CD4-positive, alpha-beta memory T cell (primary cell): ENCODE data around the gene KRT6B. TPM values are rescaled to one million over a fixed set of nuclear protein-coding genes. Genes with fewer than 3 reads are reported as not detected.

Experiments used
- CTCF ChIA-PET: fragments of 350-600 bp; sonication (Branson Sonifier 250); formaldehyde crosslinking; loops from one replicate; lab custom pipeline; 2021; ENCODE audit warnings: inconsistent platforms; ENCODE audit not compliant: partially characterized antibody; lab: Charles Lee
- POLR2A ChIA-PET: fragments of 350-600 bp; sonication (Branson Sonifier 250); formaldehyde crosslinking; loops from one replicate; lab custom pipeline; 2021; ENCODE audit not compliant: partially characterized antibody; lab: Charles Lee
- DNase-seq, 5 donors: peaks; one replicate each; pipeline versions ENCODE4 v3.0.0 to v3.0.0-alpha.2; 2020 to 2022; ENCODE audit warnings: mixed read lengths in 1 of 5
- H3K27ac ChIP-seq: one replicate; pipeline ENCODE4 v1.7.0; 2013; ENCODE audit warnings: low read depth, low read length
- H3K27me3 ChIP-seq: 2 replicates; pipeline ENCODE4 v1.7.0; 2013; ENCODE audit warnings: mild to moderate bottlenecking, low read length, moderate library complexity; ENCODE audit not compliant: insufficient read depth
- H3K36me3 ChIP-seq: 2 replicates; pipeline ENCODE4 v1.7.0; 2013; ENCODE audit warnings: mild to moderate bottlenecking, low read length, moderate library complexity; ENCODE audit not compliant: insufficient read depth
- H3K4me1 ChIP-seq: 2 replicates; pipeline ENCODE4 v1.7.0; 2013; ENCODE audit warnings: mild to moderate bottlenecking, low read length, moderate library complexity; ENCODE audit not compliant: insufficient read depth
- H3K4me3 ChIP-seq, 2 donors: one replicate each; pipeline ENCODE4 v1.7.0; 2013; ENCODE audit warnings: low read length in 2 of 2, mild to moderate bottlenecking in 1 of 2
- H3K9me3 ChIP-seq, 2 donors: one replicate each; pipeline ENCODE4 v1.7.0; 2013; ENCODE audit warnings: low read length in 2 of 2, control low read depth in 1 of 2; ENCODE audit not compliant: control insufficient read depth in 1 of 2
- H3K27ac Mint-ChIP-seq, 7 donors: one replicate each; pipeline ENCODE4 v1.8.0; 2020 to 2021; ENCODE audit warnings: mixed read lengths in 7 of 7, mild to moderate bottlenecking in 6 of 7, inconsistent platforms in 3 of 7, moderate library complexity in 3 of 7
- H3K27me3 Mint-ChIP-seq, 2 donors: one replicate each; pipeline ENCODE4 v1.8.0; 2020 to 2021; ENCODE audit warnings: mixed read lengths in 2 of 2
- H3K36me3 Mint-ChIP-seq, 2 donors: one replicate each; pipeline ENCODE4 v1.8.0; 2020 to 2021; ENCODE audit warnings: mixed read lengths in 2 of 2, inconsistent platforms in 1 of 2, mild to moderate bottlenecking in 1 of 2
- H3K4me1 Mint-ChIP-seq, 4 donors: one replicate each; pipeline ENCODE4 v1.8.0; 2020 to 2021; ENCODE audit warnings: mixed read lengths in 4 of 4, mild to moderate bottlenecking in 1 of 4
- H3K4me3 Mint-ChIP-seq, 8 donors: one replicate each; pipeline ENCODE4 v1.8.0; 2020 to 2021; ENCODE audit warnings: mixed read lengths in 8 of 8, mild to moderate bottlenecking in 7 of 8, moderate library complexity in 6 of 8, inconsistent platforms in 3 of 8
- H3K9me3 Mint-ChIP-seq, 8 donors: one replicate each; pipeline ENCODE4 v1.8.0; 2020 to 2021; ENCODE audit warnings: mixed read lengths in 8 of 8, mild to moderate bottlenecking in 5 of 8, inconsistent platforms in 3 of 8, moderate library complexity in 1 of 8
- intact Hi-C: fragments of 100-400 bp; cut with micrococcal nuclease; formaldehyde crosslinking; loops from one replicate; pipeline ENCODE4 v1.15.1; 2023
- polyA plus RNA-seq, 2 donors: library from polyadenylated mRNA; unstranded; fragments of 300-500 nt; fragmentation: Illumina TruSeq; gene quantifications; one replicate each; pipeline ENCODE4 v1.2.3, GENCODE V29; 2021
- total RNA-seq, 2 experiments: library from RNA; stranded (reverse); gene quantifications; one replicate each; pipeline ENCODE4 v1.2.3, GENCODE V29; 2021

KRT6B gene
- total and polyA plus RNA-seq, 4 experiments from 2014 or later: not detected

DNA sequence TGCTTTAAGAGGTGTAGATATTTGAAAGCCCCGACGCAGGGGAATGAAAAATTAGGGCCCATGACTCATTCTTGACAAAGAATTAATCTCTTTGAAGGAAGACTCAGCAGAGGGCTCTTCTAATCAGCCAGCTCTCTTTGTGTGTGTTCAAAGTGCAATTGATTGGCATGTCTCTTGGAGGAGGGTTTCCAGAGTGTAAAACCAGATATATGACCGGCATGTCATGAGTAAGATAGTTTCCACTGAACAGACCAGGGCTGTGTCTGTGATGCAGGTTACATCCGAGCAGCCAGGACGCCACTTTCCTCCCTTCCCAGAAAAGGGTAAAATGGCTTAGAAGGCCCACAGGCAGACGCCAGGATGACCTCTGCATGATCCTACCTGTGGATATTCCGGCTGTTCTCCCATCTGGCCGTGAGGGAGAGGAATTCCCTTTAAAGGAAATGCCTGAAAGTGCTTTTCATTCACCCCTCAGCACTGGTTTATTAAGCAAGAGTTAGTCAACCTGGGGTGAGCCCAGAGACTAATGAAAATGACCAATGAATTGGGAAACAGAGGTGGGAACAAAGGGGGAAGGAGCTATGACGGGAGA is 10.5 kb downstream of the KRT6B start:
- no peak overlapping the region for H3K4me3 ChIP-seq
- Mint-ChIP-seq H3K27me3 (peaks cover 20 to 45% of the 10 kb centered on the region in 2 donors), H3K4me1 (no peaks in the 10 kb centered on the region), H3K9me3 (peaks cover 0 to 4% (median 0%) of the 10 kb centered on the region in 8 donors), H3K4me3 (no peak overlapping the region), H3K27ac (no peak overlapping the region), H3K36me3 (no peaks in the 10 kb centered on the region)
- H3K36me3 ChIP-seq: no peaks in the 10 kb centered on the region
- intact Hi-C loops: no loop called here
- ChIA-PET POLR2A (no interaction called here), CTCF (no interaction called here)
- H3K4me1 ChIP-seq: no peaks in the 10 kb centered on the region
- no peaks in the 10 kb centered on the region for H3K9me3 ChIP-seq
- H3K27me3 ChIP-seq: no peaks in the 10 kb centered on the region
- DNase-seq: no peak
- H3K27ac ChIP-seq: no peak overlapping the region

DNA sequence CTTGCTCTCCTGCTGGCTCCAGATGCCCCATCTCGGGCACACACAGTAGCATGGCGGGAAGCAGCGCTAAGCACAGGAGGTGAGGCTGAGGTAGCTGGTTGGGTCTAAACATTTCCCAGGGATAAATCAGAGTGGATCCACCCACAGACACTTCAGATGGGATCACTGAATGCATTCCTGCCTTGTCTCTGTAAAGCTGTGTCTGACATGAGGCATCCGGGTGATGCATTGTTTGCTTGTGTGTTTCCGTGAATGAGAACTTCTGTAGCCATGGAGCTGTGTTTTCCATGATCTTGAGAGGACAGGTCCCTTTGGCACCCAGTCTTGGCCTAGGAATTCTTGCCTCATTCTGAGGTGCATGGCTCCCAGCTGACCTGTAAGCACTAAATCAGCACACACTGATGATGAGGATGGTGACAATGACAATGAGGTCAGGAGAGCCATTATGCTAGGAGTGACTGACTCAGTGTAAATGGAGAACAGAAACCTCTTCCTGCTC is 11.1 kb downstream of the KRT6B start:
- H3K4me1 Mint-ChIP-seq: no peaks in the 10 kb centered on the region

DNA sequence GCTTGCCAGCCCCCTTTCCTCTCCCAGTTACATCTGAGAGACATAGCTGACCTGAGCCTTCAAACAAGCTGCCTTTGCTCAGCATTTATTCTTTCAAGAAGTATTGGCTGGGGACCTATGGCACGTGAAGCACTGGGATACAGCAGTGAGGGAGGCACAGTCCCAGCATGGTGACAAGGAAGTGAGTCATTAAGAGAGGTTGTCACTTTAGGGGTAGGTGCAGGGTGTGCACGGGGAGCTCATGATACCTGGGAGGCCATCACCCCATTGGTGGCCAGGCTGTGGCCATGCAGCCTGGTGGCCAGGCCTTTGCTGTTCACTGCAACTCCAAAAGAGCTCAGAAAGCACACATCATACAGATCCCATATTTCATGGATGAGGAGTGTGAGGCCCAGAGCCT is 12.1 kb downstream of the KRT6B start:
- no peaks in the 10 kb centered on the region for H3K4me1 ChIP-seq
- no peak overlapping the region for H3K27ac Mint-ChIP-seq
- H3K4me3 ChIP-seq: no peak overlapping the region
- POLR2A ChIA-PET: no interaction called here
- no peaks in the 10 kb centered on the region for H3K9me3 ChIP-seq
- CTCF ChIA-PET: no interaction called here
- no peak overlapping the region for H3K4me3 Mint-ChIP-seq
- H3K27ac ChIP-seq: no peak overlapping the region
- H3K36me3 Mint-ChIP-seq: no peaks in the 10 kb centered on the region
- peaks cover 21 to 48% of the 10 kb centered on the region in 2 donors for H3K27me3 Mint-ChIP-seq
- H3K9me3 Mint-ChIP-seq: peaks cover 0 to 4% (median 0%) of the 10 kb centered on the region in 8 donors
- H3K4me1 Mint-ChIP-seq: no peaks in the 10 kb centered on the region
- intact Hi-C loops: no loop called here
- no peaks in the 10 kb centered on the region for H3K36me3 ChIP-seq
- H3K27me3 ChIP-seq: no peaks in the 10 kb centered on the region
- DNase-seq: no peak

More for the DNA sequence above, 11.1 kb downstream of the KRT6B start:
- Mint-ChIP-seq H3K4me3 (no peak overlapping the region), H3K9me3 (peaks cover 0 to 4% (median 0%) of the 10 kb centered on the region in 8 donors), H3K27ac (no peak overlapping the region), H3K27me3 (peaks cover 19 to 44% of the 10 kb centered on the region in 2 donors), H3K36me3 (no peaks in the 10 kb centered on the region)
- no peak for DNase-seq
- Histone ChIP-seq H3K4me1 (no peaks in the 10 kb centered on the region), H3K27me3 (no peaks in the 10 kb centered on the region), H3K27ac (no peak overlapping the region), H3K4me3 (no peak overlapping the region), H3K36me3 (no peaks in the 10 kb centered on the region), H3K9me3 (no peaks in the 10 kb centered on the region)
- ChIA-PET POLR2A (no interaction called here), CTCF (no interaction called here)
- intact Hi-C loops: no loop called here

DNA sequence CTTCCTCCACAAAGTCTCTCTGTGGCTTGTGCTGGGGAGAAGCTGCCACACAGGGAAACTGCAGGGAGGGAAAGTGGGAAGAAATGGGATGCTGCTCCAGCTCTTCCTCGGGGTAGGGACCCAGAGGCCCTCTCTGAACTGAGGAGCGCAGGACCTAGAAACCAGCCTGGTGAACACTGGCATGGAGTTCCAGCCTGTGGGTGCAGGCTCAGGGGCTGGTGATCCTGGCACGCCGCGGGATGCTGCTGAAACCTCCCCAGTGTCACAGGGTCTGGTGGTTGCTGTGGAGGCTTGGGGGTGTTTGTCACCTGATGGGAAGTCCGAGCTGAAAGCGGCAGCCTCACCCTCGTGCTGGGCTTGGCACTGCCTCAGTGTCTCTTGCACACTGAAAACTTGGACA is 12.5 kb downstream of the KRT6B start:
- no peak for DNase-seq
- Histone ChIP-seq H3K27me3 (no peaks in the 10 kb centered on the region), H3K27ac (no peak overlapping the region), H3K9me3 (no peaks in the 10 kb centered on the region), H3K4me1 (no peaks in the 10 kb centered on the region), H3K4me3 (no peak overlapping the region), H3K36me3 (no peaks in the 10 kb centered on the region)
- CTCF ChIA-PET: no interaction called here
- Mint-ChIP-seq H3K27ac (no peak overlapping the region), H3K27me3 (peaks cover 24 to 52% of the 10 kb centered on the region in 2 donors), H3K36me3 (no peaks in the 10 kb centered on the region), H3K9me3 (peaks cover 0 to 4% (median 0%) of the 10 kb centered on the region in 8 donors), H3K4me1 (no peaks in the 10 kb centered on the region), H3K4me3 (no peak overlapping the region)
- POLR2A ChIA-PET: no interaction called here
- intact Hi-C loops: no loop called here

DNA sequence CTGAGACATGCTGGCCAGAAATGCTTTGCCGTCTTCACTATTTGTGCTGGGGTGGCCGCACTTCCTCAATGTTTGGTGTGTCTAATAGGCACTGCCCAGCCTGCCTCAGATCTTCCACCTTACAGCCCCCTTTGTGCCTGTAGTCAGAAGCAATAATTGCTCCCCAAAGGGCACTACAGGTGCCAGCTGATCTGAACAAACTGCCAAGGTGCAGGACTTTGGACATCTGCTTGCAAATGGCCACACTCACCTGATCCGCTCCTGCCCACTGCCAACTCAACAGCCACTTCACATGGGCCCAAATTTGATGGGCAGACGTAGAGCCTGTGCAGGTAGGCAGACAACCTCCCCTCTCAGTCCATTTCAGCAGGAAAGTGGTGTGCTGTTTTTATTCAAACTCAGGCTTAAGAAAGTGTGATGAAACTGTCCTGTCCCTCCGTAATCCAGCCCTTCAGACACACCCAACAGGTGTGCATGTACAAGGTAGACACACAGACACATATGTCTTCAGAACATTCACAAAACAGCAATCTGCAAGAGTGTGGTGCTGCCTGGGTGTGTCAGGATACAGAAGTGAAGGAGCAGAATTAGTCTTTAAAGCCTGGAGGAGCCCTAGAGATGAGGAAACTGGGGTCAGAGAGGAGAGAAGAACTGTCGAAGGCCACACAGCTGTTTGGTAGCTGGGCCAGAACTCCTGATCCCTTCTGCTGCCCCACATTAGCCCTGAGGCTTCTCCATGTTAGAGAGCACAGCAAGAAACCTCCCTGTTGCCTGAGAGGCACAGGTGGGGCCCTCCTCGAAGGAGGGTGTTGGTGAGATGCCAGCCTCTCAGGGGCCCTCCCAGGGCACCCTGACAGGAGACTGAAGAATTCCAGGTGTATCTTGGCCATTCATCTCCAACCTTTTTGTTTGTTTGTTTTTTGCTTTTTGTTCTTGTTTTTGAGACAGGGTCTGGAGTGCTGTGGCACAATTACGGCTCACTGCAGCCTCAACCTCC is 13.3 kb downstream of the KRT6B start:
- ChIA-PET CTCF (no interaction called here), POLR2A (no interaction called here)
- H3K9me3 Mint-ChIP-seq: peaks cover 0 to 4% (median 0%) of the 10 kb centered on the region in 8 donors
- peaks cover 24 to 50% of the 10 kb centered on the region in 2 donors for H3K27me3 Mint-ChIP-seq
- DNase-seq: no peak
- Histone ChIP-seq H3K4me1 (no peaks in the 10 kb centered on the region), H3K27me3 (no peaks in the 10 kb centered on the region), H3K9me3 (no peaks in the 10 kb centered on the region), H3K27ac (no peak overlapping the region), H3K4me3 (no peak overlapping the region), H3K36me3 (no peaks in the 10 kb centered on the region)
- no peaks in the 10 kb centered on the region for H3K4me1 Mint-ChIP-seq
- intact Hi-C loops: no loop called here
- H3K4me3 Mint-ChIP-seq: no peak overlapping the region
- no peak overlapping the region for H3K27ac Mint-ChIP-seq
- H3K36me3 Mint-ChIP-seq: no peaks in the 10 kb centered on the region

DNA sequence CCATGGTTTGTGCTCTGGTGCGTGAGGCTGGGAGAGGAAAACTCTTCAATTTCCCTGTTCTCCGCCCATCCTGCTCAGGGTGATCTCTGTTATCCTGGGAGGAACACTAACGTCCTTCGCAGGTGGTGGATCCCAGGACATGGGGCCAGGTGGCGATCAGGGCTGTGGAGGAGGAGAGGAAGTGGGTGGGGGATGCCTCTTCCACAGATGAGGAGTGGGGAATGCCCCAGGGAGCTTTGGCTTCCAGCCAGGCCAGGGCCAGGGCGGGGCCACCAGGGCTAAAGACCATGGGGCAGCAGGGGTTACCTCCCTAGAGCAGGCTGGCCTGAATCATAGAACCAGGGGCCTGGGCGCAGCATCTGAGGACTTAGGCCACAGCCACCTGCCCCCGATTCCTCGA is 14.4 kb downstream of the KRT6B start:
- no peak overlapping the region for H3K27ac ChIP-seq
- H3K4me1 ChIP-seq: no peaks in the 10 kb centered on the region
- ChIA-PET POLR2A (no interaction called here), CTCF (no interaction called here)
- Mint-ChIP-seq H3K4me1 (no peaks in the 10 kb centered on the region), H3K36me3 (no peaks in the 10 kb centered on the region), H3K27me3 (peaks cover 23 to 48% of the 10 kb centered on the region in 2 donors), H3K4me3 (no peak overlapping the region), H3K27ac (no peak overlapping the region), H3K9me3 (peaks cover 0 to 4% (median 0%) of the 10 kb centered on the region in 8 donors)
- no peak for DNase-seq
- peaks cover 4% of the 10 kb centered on the region for H3K27me3 ChIP-seq
- no peak overlapping the region for H3K4me3 ChIP-seq
- H3K9me3 ChIP-seq: no peaks in the 10 kb centered on the region
- no peaks in the 10 kb centered on the region for H3K36me3 ChIP-seq
- intact Hi-C loops: no loop called here

DNA sequence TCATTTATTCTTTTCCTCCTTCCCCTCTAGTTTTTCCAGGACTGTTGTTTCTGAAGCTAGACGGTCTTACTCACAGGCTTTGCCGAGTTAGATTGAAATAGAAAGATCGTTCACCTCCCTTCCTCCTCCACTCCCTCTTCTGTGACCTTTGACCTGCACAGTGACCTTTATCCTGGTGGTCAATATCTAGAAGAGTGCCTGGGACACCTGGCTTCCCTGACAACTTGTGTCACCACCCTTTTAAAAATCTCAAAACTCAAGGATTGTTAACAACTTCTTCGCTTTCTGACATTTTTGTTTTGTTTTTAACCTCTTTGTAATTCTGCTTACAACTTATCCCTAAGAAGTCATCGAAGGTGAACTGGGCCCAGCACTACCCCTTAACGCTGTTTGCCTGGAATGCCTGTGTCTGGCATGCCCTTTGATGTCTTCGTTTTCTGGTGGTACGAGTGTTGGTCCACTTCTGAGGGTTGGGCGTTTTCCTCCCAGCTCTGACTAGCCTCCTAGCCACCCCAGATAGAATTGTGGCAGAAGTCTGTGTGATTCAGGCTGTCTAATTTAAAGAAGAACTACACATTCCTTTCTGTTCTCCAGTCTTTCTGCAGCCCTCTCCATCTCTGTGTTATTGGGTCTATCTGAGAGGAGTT is 15.0 kb downstream of the KRT6B start:
- DNase-seq: no peak
- H3K4me3 ChIP-seq: no peak overlapping the region
- intact Hi-C loops: no loop called here
- no peaks in the 10 kb centered on the region for H3K36me3 ChIP-seq
- no peak overlapping the region for H3K27ac ChIP-seq
- Mint-ChIP-seq H3K27me3 (peaks cover 21 to 43% of the 10 kb centered on the region in 2 donors), H3K27ac (no peak overlapping the region), H3K4me1 (no peaks in the 10 kb centered on the region), H3K4me3 (no peak overlapping the region), H3K36me3 (no peaks in the 10 kb centered on the region), H3K9me3 (peaks cover 0 to 4% (median 0%) of the 10 kb centered on the region in 8 donors)
- ChIA-PET POLR2A (no interaction called here), CTCF (no interaction called here)
- no peaks in the 10 kb centered on the region for H3K4me1 ChIP-seq
- peaks cover 4% of the 10 kb centered on the region for H3K27me3 ChIP-seq
- H3K9me3 ChIP-seq: no peaks in the 10 kb centered on the region
